ENCODE results near the gene GOLPH3L.
"Not testable (repeated sequence)": the region's sequence is repeated elsewhere in the genome, so short reads cannot be mapped to it uniquely, and the experiment has no call there.

Gene GOLPH3L

GRCh38 chr1:150615346-150616201, 81.4 kb downstream of the GOLPH3L start:
- DNase-seq (ENCODE audit: low read depth, low spot score), result no peak

GRCh38 chr1:150613061-150613920, 83.7 kb downstream of the GOLPH3L start:
- no peak for DNase-seq (ENCODE audit: low read depth, low spot score)

DNA sequence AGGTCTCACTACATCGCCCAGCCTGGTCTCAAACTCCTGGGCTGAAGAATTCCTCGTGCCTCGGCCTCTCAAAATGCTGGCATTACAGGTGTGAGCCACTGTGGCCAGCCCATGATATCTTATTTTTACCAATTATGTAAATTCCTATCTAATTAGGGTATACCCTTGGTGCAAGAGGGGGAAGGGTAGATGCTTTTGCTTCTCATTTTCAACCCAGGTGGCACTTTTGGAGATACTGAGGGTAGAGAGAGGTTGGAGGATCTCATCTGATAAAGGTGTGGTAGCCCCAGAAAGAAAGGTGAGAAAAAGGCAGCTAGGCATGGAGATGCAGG, 85.0 kb downstream of the GOLPH3L start:
- DNase-seq (ENCODE audit: low read depth, low spot score), result no peak

DNA sequence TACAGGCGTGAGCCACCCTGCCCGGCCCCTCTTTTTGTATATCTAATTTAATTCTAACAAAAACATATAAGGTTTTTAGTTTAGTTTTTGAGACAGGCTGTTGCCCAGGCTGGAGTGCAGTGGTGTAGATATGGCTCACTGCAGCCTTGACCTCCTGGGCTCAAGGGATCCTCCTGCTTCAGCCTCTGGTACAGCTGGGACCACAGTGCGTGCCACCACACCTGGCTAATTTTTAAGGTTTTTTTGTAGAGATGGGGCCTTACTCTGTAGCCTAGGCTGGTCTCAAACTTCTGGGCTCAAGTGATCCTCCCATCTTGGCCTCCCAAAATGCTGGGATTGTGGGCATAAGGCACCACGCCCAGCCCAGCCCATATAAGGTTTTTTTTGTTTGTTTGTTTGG, 86.4 kb downstream of the GOLPH3L start:
- DNase-seq (ENCODE audit: low read depth, low spot score), result no peak

- no peak for DNase-seq (ENCODE audit: low read depth, low spot score)
Measured at GRCh38 chr1:150609732-150610131, 87.2 kb downstream of the GOLPH3L start.

DNA sequence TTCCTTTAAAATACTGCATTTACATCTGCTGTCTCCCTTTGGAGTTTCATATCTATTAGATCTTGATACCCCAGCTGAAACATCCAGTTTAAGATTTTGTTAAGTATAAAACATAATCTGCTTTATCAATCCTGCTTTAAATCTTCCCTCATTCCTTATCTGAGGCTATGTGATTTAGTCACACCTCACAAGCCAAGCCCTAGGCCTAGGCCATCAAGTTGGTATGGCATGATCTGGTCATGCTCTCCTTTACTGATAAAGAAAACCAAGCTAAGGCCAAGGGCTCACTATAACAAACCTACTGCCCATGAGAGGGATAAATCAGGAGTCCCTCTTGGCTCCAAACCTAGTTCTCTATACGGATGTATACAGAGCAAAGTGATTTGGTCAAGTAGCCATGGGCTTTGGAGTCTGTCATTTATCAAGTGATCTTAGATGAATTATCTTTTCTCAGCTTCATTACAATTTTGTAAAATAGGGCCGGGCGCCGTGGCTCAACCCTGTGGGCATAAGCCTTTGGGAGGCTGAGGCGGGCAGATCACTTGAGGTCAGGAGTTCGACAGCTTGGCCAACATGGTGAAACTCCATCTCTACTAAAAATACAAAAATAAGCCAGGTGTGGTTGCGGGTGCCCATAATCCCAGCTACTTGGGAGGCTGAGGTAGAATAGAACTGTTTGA, 90.4 kb downstream of the GOLPH3L start:
- DNase-seq (ENCODE audit: low read depth, low spot score), result no peak

DNA sequence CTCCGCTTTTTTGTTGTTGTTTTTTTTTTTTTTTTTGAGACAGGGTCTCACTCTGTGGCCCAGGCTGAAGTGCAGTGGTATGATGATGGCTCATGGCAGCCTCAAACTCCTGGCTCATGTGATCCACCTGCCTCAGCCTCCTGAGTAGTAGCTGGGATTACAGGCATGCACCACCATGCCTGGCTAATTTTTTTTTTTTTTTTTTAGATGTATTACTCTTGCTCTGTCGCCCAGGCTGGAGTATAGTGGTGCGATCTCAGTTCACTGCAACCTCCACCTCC, 91.6 kb downstream of the GOLPH3L start:
- not testable (repeated sequence) for DNase-seq (ENCODE audit: low read depth, low spot score)

DNA sequence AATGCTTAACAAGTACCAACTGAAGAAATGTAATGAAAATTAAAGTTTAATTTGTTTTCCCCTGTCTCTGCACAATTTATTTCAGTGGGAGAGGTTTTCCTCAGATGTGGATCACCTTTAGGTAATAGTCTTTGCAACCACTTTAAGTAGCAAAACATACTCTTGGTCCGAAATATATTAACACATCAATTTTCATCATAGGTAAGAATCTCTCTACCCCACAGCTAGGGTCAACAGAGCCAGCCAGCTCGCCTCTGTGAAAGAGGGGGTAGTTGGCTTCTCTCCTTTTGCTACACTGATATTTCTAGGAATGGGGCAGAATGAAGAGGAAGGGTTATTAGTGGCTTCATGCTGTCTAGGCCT, 92.7 kb downstream of the GOLPH3L start:
- DNase-seq (ENCODE audit: low read depth, low spot score), result no peak

- no peak for DNase-seq (ENCODE audit: low read depth, low spot score)
Measured at GRCh38 chr1:150603711-150604110, 93.2 kb downstream of the GOLPH3L start.

GRCh38 chr1:150602372-150602771, 94.6 kb downstream of the GOLPH3L start:
- DNase-seq (ENCODE audit: low read depth, low spot score), result not testable (repeated sequence)

GRCh38 chr1:150601540-150601939, 95.4 kb downstream of the GOLPH3L start:
- no peak for DNase-seq (ENCODE audit: low read depth, low spot score)

- not testable (repeated sequence) for DNase-seq (ENCODE audit: low read depth, low spot score)
Measured at GRCh38 chr1:150598346-150598745, 98.6 kb downstream of the GOLPH3L start.

GRCh38 chr1:150596976-150597375, 100.0 kb downstream of the GOLPH3L start:
- no peak for DNase-seq (ENCODE audit: low read depth, low spot score)
